ENCODE measurements around the gene ALX4. TPM values are rescaled to one million over a fixed set of nuclear protein-coding genes. Genes with fewer than 3 reads are reported as not detected.

Gene ALX4
- total and polyA plus RNA-seq, 2 donors (not counting 1 experiment from before 2014, with no cell fraction given): not detected

DNA sequence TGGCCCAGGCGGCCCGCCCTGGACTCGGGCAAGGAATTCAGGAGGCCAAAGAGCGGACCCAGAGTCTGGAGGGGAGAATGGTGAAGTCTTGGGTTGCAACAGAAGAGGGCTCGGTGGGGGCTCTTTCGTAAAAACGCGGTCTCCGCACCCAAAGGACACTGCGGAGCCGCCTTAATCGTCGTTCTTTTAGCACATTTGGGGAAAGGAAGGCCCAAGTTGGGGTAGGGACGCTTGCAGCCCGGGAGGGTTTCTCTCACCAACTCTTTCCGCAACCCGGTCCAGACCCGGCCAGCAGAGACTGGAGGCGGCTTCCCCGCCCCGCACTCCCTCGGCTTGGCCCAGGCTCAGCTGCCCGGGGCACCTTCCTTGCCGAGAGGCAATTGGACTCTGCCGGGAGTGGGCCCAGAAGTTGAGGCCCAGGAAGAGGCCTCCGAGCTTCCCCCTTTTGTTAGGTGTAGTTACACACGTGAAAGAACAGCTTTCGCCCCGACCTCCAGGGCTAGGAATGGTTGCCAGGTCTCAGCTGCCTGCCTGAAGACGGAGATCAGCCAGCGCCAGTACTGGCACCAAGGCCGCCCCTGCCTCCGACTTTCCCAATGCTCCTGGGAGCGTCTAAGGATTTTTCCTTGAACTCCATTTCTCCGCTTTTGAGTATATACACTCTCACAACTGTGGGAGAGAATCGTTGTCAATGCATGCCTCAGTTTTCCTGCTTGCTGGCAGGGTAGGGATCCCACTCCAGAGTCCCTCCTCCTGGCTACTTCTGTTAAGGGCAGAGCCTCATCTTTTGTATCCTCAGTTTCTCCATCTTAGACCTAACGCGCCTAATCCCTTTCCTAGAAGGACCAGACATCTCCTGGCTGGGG, 3.7 kb downstream of the ALX4 start:
- ATAC-seq (ENCODE audit: low read depth): peak; percentile 20
- H3K9me3 ChIP-seq (ENCODE audit: control extremely low read depth in 1 of 3, control insufficient read depth in 2 of 3, insufficient read depth in 1 of 3, low read length in 2 of 3): peaks cover 0 to 34% (median 0%) of the 10 kb centered on the region in 3 donors

More for the DNA sequence above, 3.7 kb downstream of the ALX4 start:
- H3K4me2 ChIP-seq (replicated peaks; ENCODE audit: low read depth, low read length, poor library complexity, severe bottlenecking): peak overlapping the region; percentile 97
- H3K79me2 ChIP-seq (ENCODE audit: control insufficient read depth, insufficient read depth, low read length): no peaks in the 10 kb centered on the region
- H3K4me1 ChIP-seq (ENCODE audit: control insufficient read depth in 2 of 2, insufficient read depth in 2 of 2, low read length in 2 of 2): peaks cover 54 to 57% of the 10 kb centered on the region in 2 donors
- 18% methylated on average over 38 of the region's 38 CpGs for WGBS (ENCODE audit: insufficient coverage)
- DNase-seq: no peak
- H4K20me1 ChIP-seq (ENCODE audit: control insufficient read depth, insufficient read depth, low read length, poor library complexity, severe bottlenecking): no peaks in the 10 kb centered on the region
- no peaks in the 10 kb centered on the region for H3K9me3 Mint-ChIP-seq (ENCODE audit: insufficient read depth)
- H3K27me3 ChIP-seq (replicated peaks in 1 of 4; ENCODE audit: control extremely low read depth in 1 of 4, control insufficient read depth in 3 of 4, insufficient read depth in 4 of 4, low read length in 3 of 4): peaks cover 0 to 98% (median 66%) of the 10 kb centered on the region in 4 experiments
- H3K27me3 Mint-ChIP-seq: peaks cover 79% of the 10 kb centered on the region
- intact Hi-C loops (cut with micrococcal nuclease): no loop called here
- H3K4me3 ChIP-seq (ENCODE audit: control extremely low read depth in 1 of 5, extremely low read depth in 1 of 5, insufficient read depth in 1 of 5, low read depth in 2 of 5, low read length in 4 of 5): peak overlapping the region; percentile 53 to 73 (median 63)
- ChIA-PET POLR2A (no interaction called here), CTCF (interaction anchor here (1.3 kb wide), 1 partner anchor 16 kb away, joined by 4 read pairs; no protein-coding TSS in a partner anchor)
- peak overlapping the region in 1 of 2 donors; percentile 26 for H3K27ac ChIP-seq (ENCODE audit: low read length in 2 of 2)
- TF ChIP-seq CTCF (IDR thresholded peaks at IDR 0.05) (no peak), EZH2 (IDR thresholded peaks at IDR 0.05; ENCODE audit: borderline replicate concordance, insufficient read depth, low read depth, low read length, poor library complexity, severe bottlenecking) (no peak)
- H3K27ac Mint-ChIP-seq: peak overlapping the region; percentile 11
- no peaks in the 10 kb centered on the region for H3K36me3 ChIP-seq (replicated peaks in 1 of 2; ENCODE audit: control extremely low read depth in 1 of 2, control insufficient read depth in 1 of 2, extremely low read depth in 1 of 2, insufficient read depth in 2 of 2, low read length in 1 of 2)
- H3K4me1 Mint-ChIP-seq: peaks cover 42% of the 10 kb centered on the region
- H3K4me3 Mint-ChIP-seq: peak overlapping the region; percentile 90
- H2AFZ ChIP-seq (ENCODE audit: insufficient read depth, low read depth, low read length, poor library complexity, severe bottlenecking): peak overlapping the region; percentile 86
- peak overlapping the region; percentile 79 for H3K9ac ChIP-seq (ENCODE audit: low read length)
